Heart left ventricle (tissue), 13 donors: ENCODE data around the gene CCDC170.

Source experiments
- POLR2A ChIP-seq, 2 donors: fragments of 450-650 bp; IDR thresholded peaks; one replicate each; pipeline ENCODE4 v1.6.1; 2017; ENCODE audit warnings: antibody characterized with exemption in 2 of 2, mild to moderate bottlenecking in 2 of 2, moderate library complexity in 2 of 2
- TF ChIP-seq, protein P1 (sequence below), 12 donors: fragments of 200-600 bp; sonication (generic) in 4 of 12; IDR thresholded peaks; one replicate each; pipeline versions ENCODE4 v1.5.0 to v1.8.0; 2018 to 2022; ENCODE audit warnings: antibody characterized with exemption in 12 of 12, mild to moderate bottlenecking in 5 of 12
- donor health status: ischemic (EF 13 %, LVEDD 7.1; RV severe dilation, severe dysfunction).
- donor health status: DM: no; HTN: yes; CAD: no.
- donor health status: DM: no; HTN: no; CAD: no.
- donor health status: ischemic (EF 25% LVEDD 6.9; RV normal size, moderate dysfunction).
- donor health status: ischemic (EF 25% LVEDD 5.7; RV mildly dilated, moderate dysfunction).
- donor health status: ischemic (EF 35%, LVEDD 5.7; RV mildly dilated, moderate dysfunction).
- donor health status: nonischemic (EF 11% LVEDD 7.7; RV severe dilation, severe dysfunction).
- donor health status: DM: yes; HTN: yes; CAD: no.
- donor health status: PGD.
- donor health status: ischemic (EF 29% LVEDD 5.4; RV normal size, mild dysfunction).
- donor health status: nonischemic (EF 23%, LVEDD 6.1; RV moderate dilation, normal function).

DNA sequence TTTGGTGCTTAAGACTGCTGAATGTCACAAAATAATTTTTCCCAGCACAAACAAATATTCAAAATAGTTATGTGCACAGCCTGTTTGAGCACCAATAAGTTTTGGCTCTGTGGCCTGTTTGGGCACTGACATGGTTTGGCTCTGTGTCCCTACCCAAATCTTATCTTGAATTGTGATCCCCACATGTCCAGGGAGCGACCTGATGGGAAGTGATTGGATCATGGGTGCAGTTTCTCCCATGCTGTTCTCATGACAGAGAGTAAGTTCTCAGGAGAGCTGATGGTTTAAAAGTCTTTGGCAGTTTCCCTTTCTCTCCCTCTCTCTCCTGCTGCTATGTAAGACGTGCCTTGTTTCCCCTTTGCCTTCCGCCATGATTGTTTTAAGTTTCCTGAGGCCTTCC, 167.7 kb downstream of the CCDC170 start:
- TF ChIP-seq, protein P1, sequence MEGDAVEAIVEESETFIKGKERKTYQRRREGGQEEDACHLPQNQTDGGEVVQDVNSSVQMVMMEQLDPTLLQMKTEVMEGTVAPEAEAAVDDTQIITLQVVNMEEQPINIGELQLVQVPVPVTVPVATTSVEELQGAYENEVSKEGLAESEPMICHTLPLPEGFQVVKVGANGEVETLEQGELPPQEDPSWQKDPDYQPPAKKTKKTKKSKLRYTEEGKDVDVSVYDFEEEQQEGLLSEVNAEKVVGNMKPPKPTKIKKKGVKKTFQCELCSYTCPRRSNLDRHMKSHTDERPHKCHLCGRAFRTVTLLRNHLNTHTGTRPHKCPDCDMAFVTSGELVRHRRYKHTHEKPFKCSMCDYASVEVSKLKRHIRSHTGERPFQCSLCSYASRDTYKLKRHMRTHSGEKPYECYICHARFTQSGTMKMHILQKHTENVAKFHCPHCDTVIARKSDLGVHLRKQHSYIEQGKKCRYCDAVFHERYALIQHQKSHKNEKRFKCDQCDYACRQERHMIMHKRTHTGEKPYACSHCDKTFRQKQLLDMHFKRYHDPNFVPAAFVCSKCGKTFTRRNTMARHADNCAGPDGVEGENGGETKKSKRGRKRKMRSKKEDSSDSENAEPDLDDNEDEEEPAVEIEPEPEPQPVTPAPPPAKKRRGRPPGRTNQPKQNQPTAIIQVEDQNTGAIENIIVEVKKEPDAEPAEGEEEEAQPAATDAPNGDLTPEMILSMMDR (IDR thresholded peaks at IDR 0.05), result no peak
- no peak for TF ChIP-seq POLR2A (IDR thresholded peaks at IDR 0.05)
